ENCODE data around the gene ABCA5. TPM values are rescaled to one million over a fixed set of nuclear protein-coding genes. Genes with fewer than 3 reads are reported as not detected.

Gene ABCA5
- total RNA-seq, 2 donors from 2014 or later: 38.6 to 47.6 TPM

- Mint-ChIP-seq H3K36me3 (ENCODE audit: low read depth) (no peaks in the 10 kb centered on the region), H3K27ac (no peak overlapping the region), H3K4me3 (no peak overlapping the region), H3K27me3 (peaks cover 23% of the 10 kb centered on the region), H3K4me1 (no peaks in the 10 kb centered on the region)
- DNase-seq (no peak), ATAC-seq (no peak)
- no peaks in the 10 kb centered on the region for H3K9me3 ChIP-seq (ENCODE audit: control insufficient read depth, low read length, poor library complexity, severe bottlenecking)
Observed at GRCh38 chr17:69342896-69343644, 16.1 kb upstream of the ABCA5 start.

GRCh38 chr17:69339937-69340336 lies 13.0 kb upstream of the ABCA5 start:
- Mint-ChIP-seq H3K27me3 (peaks cover 22% of the 10 kb centered on the region), H3K4me3 (no peak overlapping the region), H3K36me3 (ENCODE audit: low read depth) (no peaks in the 10 kb centered on the region), H3K27ac (no peak overlapping the region), H3K4me1 (no peaks in the 10 kb centered on the region)
- H3K9me3 ChIP-seq (ENCODE audit: control insufficient read depth, low read length, poor library complexity, severe bottlenecking): no peaks in the 10 kb centered on the region
- DNase-seq: no peak
- ATAC-seq: no peak

DNA sequence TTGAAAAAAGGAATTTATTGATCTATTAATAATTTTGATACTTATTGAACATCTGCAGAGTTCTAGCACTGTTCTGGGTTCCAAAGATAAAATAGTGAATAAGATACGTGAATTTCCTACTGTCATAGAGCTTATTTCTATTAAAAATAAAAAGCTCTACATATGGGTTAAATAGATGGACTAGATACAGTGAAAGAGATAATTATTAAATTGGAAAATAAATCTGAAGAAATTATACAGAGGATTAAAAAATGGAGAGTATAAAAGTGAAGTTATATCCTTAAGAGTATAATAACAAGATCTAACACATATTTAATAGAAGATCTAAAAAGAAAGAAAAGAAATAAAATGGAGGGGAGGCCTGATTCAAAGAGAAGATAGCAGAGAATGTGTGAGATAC lies 10.1 kb upstream of the ABCA5 start:
- no peak for ATAC-seq
- Mint-ChIP-seq H3K4me1 (no peaks in the 10 kb centered on the region), H3K4me3 (no peak overlapping the region), H3K27me3 (peaks cover 25% of the 10 kb centered on the region), H3K27ac (no peak overlapping the region), H3K36me3 (ENCODE audit: low read depth) (no peaks in the 10 kb centered on the region)
- no peaks in the 10 kb centered on the region for H3K9me3 ChIP-seq (ENCODE audit: control insufficient read depth, low read length, poor library complexity, severe bottlenecking)
- no peak for DNase-seq

- DNase-seq (no peak), ATAC-seq (no peak)
- Mint-ChIP-seq H3K27me3 (peaks cover 29% of the 10 kb centered on the region), H3K4me1 (no peaks in the 10 kb centered on the region), H3K36me3 (ENCODE audit: low read depth) (no peaks in the 10 kb centered on the region), H3K4me3 (no peak overlapping the region), H3K27ac (no peak overlapping the region)
- no peaks in the 10 kb centered on the region for H3K9me3 ChIP-seq (ENCODE audit: control insufficient read depth, low read length, poor library complexity, severe bottlenecking)
Observed at GRCh38 chr17:69336580-69336979, 9.6 kb upstream of the ABCA5 start.

DNA sequence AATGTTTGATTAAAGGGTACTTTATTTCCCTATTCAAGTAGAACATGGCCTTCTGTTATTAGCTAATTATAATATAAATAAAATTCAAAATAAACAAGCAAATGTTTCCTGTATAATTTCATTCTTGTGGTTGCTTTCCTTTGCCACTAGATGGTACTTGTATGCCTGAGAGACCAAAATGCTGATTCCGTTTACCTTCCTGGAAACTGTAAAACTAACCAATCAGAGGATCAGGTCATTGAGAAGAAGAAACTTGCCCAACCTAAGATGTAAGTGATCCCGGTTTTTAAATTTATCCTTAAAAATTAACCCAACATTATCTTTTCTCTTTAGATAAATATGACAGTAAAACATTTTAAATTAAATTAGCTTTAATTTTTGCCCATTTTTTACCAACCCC lies 8.1 kb upstream of the ABCA5 start:
- H3K36me3 Mint-ChIP-seq (ENCODE audit: low read depth): no peaks in the 10 kb centered on the region
- no peaks in the 10 kb centered on the region for H3K9me3 ChIP-seq (ENCODE audit: control insufficient read depth, low read length, poor library complexity, severe bottlenecking)
- peak; percentile 40 for ATAC-seq
- H3K4me1 Mint-ChIP-seq: no peaks in the 10 kb centered on the region
- no peak for DNase-seq
- H3K27me3 Mint-ChIP-seq: peaks cover 36% of the 10 kb centered on the region
- H3K4me3 Mint-ChIP-seq: no peak overlapping the region
- no peak overlapping the region for H3K27ac Mint-ChIP-seq

- ATAC-seq: no peak
- H3K4me1 Mint-ChIP-seq: no peaks in the 10 kb centered on the region
Observed at GRCh38 chr17:69333561-69333960, 6.6 kb upstream of the ABCA5 start.

GRCh38 chr17:69331756-69332155 lies 4.8 kb upstream of the ABCA5 start:
- no peak for ATAC-seq
- H3K36me3 Mint-ChIP-seq (ENCODE audit: low read depth): peaks cover 2% of the 10 kb centered on the region
- no peak overlapping the region for H3K27ac Mint-ChIP-seq
- no peak overlapping the region for H3K4me3 Mint-ChIP-seq
- peaks cover 36% of the 10 kb centered on the region for H3K27me3 Mint-ChIP-seq
- peaks cover 6% of the 10 kb centered on the region for H3K4me1 Mint-ChIP-seq
- H3K9me3 ChIP-seq (ENCODE audit: control insufficient read depth, low read length, poor library complexity, severe bottlenecking): no peaks in the 10 kb centered on the region
- DNase-seq: no peak

More at GRCh38 chr17:69333561-69333960, 6.6 kb upstream of the ABCA5 start:
- Mint-ChIP-seq H3K36me3 (ENCODE audit: low read depth) (no peaks in the 10 kb centered on the region), H3K4me3 (no peak overlapping the region), H3K27me3 (peaks cover 36% of the 10 kb centered on the region), H3K27ac (no peak overlapping the region)
- no peak for DNase-seq
- no peaks in the 10 kb centered on the region for H3K9me3 ChIP-seq (ENCODE audit: control insufficient read depth, low read length, poor library complexity, severe bottlenecking)

GRCh38 chr17:69326377-69327059 lies 415 bp downstream of the ABCA5 start:
- peak overlapping the region; percentile 97 for H3K4me3 Mint-ChIP-seq
- H3K27me3 Mint-ChIP-seq: peaks cover 10% of the 10 kb centered on the region
- H3K27ac Mint-ChIP-seq: peak overlapping the region; percentile 97
- no peak for ATAC-seq
- H3K36me3 Mint-ChIP-seq (ENCODE audit: low read depth): peaks cover 6% of the 10 kb centered on the region
- no peak for DNase-seq
- H3K9me3 ChIP-seq (ENCODE audit: control insufficient read depth, low read length, poor library complexity, severe bottlenecking): no peaks in the 10 kb centered on the region
- H3K4me1 Mint-ChIP-seq: peaks cover 25% of the 10 kb centered on the region

GRCh38 chr17:69325518-69326376 lies 1.2 kb downstream of the ABCA5 start:
- ATAC-seq (no peak), DNase-seq (no peak)
- H3K27ac Mint-ChIP-seq: peak overlapping the region; percentile 97
- peaks cover 28% of the 10 kb centered on the region for H3K4me1 Mint-ChIP-seq
- peaks cover 6% of the 10 kb centered on the region for H3K27me3 Mint-ChIP-seq
- peaks cover 6% of the 10 kb centered on the region for H3K36me3 Mint-ChIP-seq (ENCODE audit: low read depth)
- no peaks in the 10 kb centered on the region for H3K9me3 ChIP-seq (ENCODE audit: control insufficient read depth, low read length, poor library complexity, severe bottlenecking)
- H3K4me3 Mint-ChIP-seq: peak overlapping the region; percentile 97

GRCh38 chr17:69323806-69324205 lies 3.1 kb downstream of the ABCA5 start:
- Mint-ChIP-seq H3K4me3 (no peak overlapping the region), H3K27me3 (no peaks in the 10 kb centered on the region), H3K4me1 (peaks cover 29% of the 10 kb centered on the region), H3K36me3 (ENCODE audit: low read depth) (peaks cover 6% of the 10 kb centered on the region), H3K27ac (no peak overlapping the region)
- no peak for ATAC-seq
- H3K9me3 ChIP-seq (ENCODE audit: control insufficient read depth, low read length, poor library complexity, severe bottlenecking): no peaks in the 10 kb centered on the region
- DNase-seq: no peak

DNA sequence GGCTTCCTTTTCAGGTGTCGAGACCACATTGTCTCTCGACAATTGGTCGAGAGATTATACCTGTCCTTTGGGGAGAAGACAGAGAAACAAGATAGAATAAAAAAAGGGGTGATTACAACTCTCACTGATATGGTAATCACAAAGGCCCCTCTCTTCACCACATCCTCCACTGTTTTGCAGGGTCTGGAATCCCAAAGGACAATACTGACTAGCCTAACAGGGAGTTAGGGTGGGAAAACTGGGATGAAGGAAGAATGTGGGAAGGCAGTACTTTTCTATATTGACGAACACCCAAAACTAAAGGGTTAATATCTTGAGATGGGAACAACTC lies 6.1 kb downstream of the ABCA5 start:
- Mint-ChIP-seq H3K27me3 (no peaks in the 10 kb centered on the region), H3K36me3 (ENCODE audit: low read depth) (peaks cover 2% of the 10 kb centered on the region)
- no peak for ATAC-seq

DNA sequence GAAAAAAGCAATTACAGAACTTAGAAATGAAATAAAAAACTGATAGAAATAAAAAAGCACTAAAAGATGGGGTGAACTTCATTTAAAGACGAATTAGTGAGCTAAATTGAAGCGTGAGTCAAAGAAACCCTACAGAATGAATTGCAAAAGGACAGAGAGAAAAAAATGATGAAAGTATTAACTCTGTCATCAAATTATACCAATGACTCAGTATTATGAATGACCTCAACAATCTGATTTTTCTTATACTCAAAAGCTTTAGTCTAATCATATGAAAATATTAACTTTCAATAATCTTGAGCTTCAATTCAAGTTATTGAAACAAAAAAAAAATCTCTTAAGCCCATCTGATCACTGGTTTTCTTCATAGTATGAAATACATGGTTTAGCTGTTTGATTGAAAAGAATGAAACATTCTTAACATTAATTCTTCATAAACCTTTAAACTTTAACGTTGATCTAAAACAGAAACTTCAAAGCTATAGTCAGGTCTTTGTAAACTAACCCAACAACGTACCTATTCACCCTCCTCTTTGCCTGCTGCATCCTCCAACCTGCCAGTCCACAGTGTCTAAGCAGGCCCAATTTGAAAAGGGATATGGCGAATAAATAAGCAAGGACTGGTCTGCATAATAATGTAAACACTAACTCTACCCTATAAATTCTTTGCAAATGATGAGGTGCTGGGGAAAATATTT lies 6.6 kb downstream of the ABCA5 start:
- H3K4me1 Mint-ChIP-seq: peaks cover 14% of the 10 kb centered on the region
- H3K36me3 Mint-ChIP-seq (ENCODE audit: low read depth): peaks cover 2% of the 10 kb centered on the region
- H3K4me3 Mint-ChIP-seq: no peak overlapping the region
- DNase-seq: no peak
- H3K27ac Mint-ChIP-seq: no peak overlapping the region
- H3K9me3 ChIP-seq (ENCODE audit: control insufficient read depth, low read length, poor library complexity, severe bottlenecking): no peaks in the 10 kb centered on the region
- ATAC-seq: no peak
- H3K27me3 Mint-ChIP-seq: no peaks in the 10 kb centered on the region

More for the DNA sequence above, 6.1 kb downstream of the ABCA5 start:
- peaks cover 19% of the 10 kb centered on the region for H3K4me1 Mint-ChIP-seq
- no peak for DNase-seq
- H3K27ac Mint-ChIP-seq: no peak overlapping the region
- no peak overlapping the region for H3K4me3 Mint-ChIP-seq
- no peaks in the 10 kb centered on the region for H3K9me3 ChIP-seq (ENCODE audit: control insufficient read depth, low read length, poor library complexity, severe bottlenecking)

GRCh38 chr17:69317625-69318024 lies 9.3 kb downstream of the ABCA5 start:
- Mint-ChIP-seq H3K27me3 (no peaks in the 10 kb centered on the region), H3K36me3 (ENCODE audit: low read depth) (no peaks in the 10 kb centered on the region), H3K27ac (no peak overlapping the region), H3K4me1 (peaks cover 6% of the 10 kb centered on the region), H3K4me3 (no peak overlapping the region)
- H3K9me3 ChIP-seq (ENCODE audit: control insufficient read depth, low read length, poor library complexity, severe bottlenecking): no peaks in the 10 kb centered on the region
- no peak for ATAC-seq
- no peak for DNase-seq

Measured in T-helper 17 cell (primary cell).